HCT116 (cell line): ENCODE data around the gene BRSK2. TPM values are rescaled to one million over a fixed set of nuclear protein-coding genes. Genes with fewer than 3 reads are reported as not detected.
"Not testable (repeated sequence)": the region's sequence is repeated elsewhere in the genome, so short reads cannot be mapped to it uniquely, and the experiment has no call there.

ENCODE experiments used
- ATAC-seq: fragments of 200-7000 bp; cut with Tn5 transposase; 2 replicates; pipeline ENCODE4 v1.9.1; 2020; ENCODE audit warnings: mild to moderate bottlenecking, moderate library complexity
- BruUV-seq: library from RNA; stranded (reverse); fragments of 400-500 nt; replicated peaks from 2 replicates; lab custom pipeline; 2021; lab: Mats Ljungman, UMichigan
- CTCF ChIA-PET: fragments of 300-600 bp; sonication (Branson Sonifier 250); formaldehyde crosslinking; loops from one replicate; lab custom pipeline; 2021; ENCODE audit warnings: antibody characterized with exemption; lab: Charles Lee
- POLR2A ChIA-PET: fragments of 300-600, 350-600 bp; sonication (Branson Sonifier 250); formaldehyde crosslinking; loops from one replicate; lab custom pipeline; 2021; ENCODE audit warnings: antibody characterized with exemption; lab: Charles Lee
- RAD21 ChIA-PET, 2 experiments: fragments of 300-600 bp; sonication (Branson Sonifier 250); formaldehyde crosslinking; loops; one replicate each; lab custom pipeline; 2023; ENCODE audit warnings: low total read pairs in 2 of 2; ENCODE audit not compliant: uncharacterized antibody in 2 of 2, unreplicated experiment in 2 of 2, low non-redundant PET in 1 of 2; lab: Charles Lee
- DNase-seq: peaks from one replicate; pipeline ENCODE4 v3.0.0-alpha.2; 2010; ENCODE audit warnings: low read depth, low spot score
- H2AFZ ChIP-seq: fragments of 200-600 bp; shearing (Covaris generic), sonication (generic); 2 replicates; pipeline ENCODE4 v1.6.1; 2017; ENCODE audit warnings: low read depth, mixed run types, mixed read lengths, antibody characterized with exemption, low read length; ENCODE audit not compliant: poor library complexity, severe bottlenecking
- H3K27ac ChIP-seq: 2 replicates; pipeline ENCODE4 v1.5.1; 2012; ENCODE audit warnings: low read depth, low read length
- H3K27me3 ChIP-seq: fragments of 200-600 bp; sonication (generic); 2 replicates; pipeline ENCODE4 v1.6.1; 2016; ENCODE audit warnings: mixed run types, low read length, mixed read lengths; ENCODE audit not compliant: insufficient read depth
- H3K36me3 ChIP-seq, 2 experiments: fragments of 200-500 bp in 1 of 2; fragments of 200-600 bp in 1 of 2; sonication (Bioruptor generic) in 1 of 2; sonication (generic) in 1 of 2; 2 replicates each; pipeline versions ENCODE4 v1.5.1 to v1.6.1; 2014 to 2016; ENCODE audit warnings: low read length in 2 of 2, inconsistent platforms in 1 of 2, mixed read lengths in 1 of 2, mixed run types in 1 of 2; ENCODE audit not compliant: insufficient read depth in 2 of 2, control insufficient read depth in 1 of 2
- H3K4me1 ChIP-seq, 2 experiments: fragments of 200-600 bp in 1 of 2; sonication (generic) in 1 of 2; 2 replicates each; pipeline versions ENCODE4 v1.5.1 to v1.6.1; 2012 to 2017; ENCODE audit warnings: low read length in 2 of 2, inconsistent platforms in 1 of 2, mild to moderate bottlenecking in 1 of 2, mixed read lengths in 1 of 2, mixed run types in 1 of 2, moderate library complexity in 1 of 2; ENCODE audit not compliant: insufficient read depth in 2 of 2, control insufficient read depth in 1 of 2
- H3K4me2 ChIP-seq: fragments of 200-600 bp; sonication (generic); 2 replicates; pipeline ENCODE4 v1.6.1; 2017; ENCODE audit warnings: mixed run types, low read length, mixed read lengths
- H3K4me3 ChIP-seq, 2 experiments: fragments of 200-600 bp in 1 of 2; sonication (generic) in 1 of 2; replicated peaks in 1 of 2; 2 replicates each; pipeline ENCODE4 v1.5.1; 2011 to 2016; ENCODE audit warnings: low read length in 2 of 2, control low read depth in 1 of 2, low read depth in 1 of 2, mild to moderate bottlenecking in 1 of 2, mixed read lengths in 1 of 2, mixed run types in 1 of 2
- H3K79me2 ChIP-seq: fragments of 200-600 bp; sonication (generic); 2 replicates; pipeline ENCODE4 v1.6.1; 2017; ENCODE audit warnings: mild to moderate bottlenecking, mixed run types, low read length, moderate library complexity, mixed read lengths; ENCODE audit not compliant: insufficient read depth
- H3K9ac ChIP-seq: fragments of 200-600 bp; sonication (generic); 2 replicates; pipeline ENCODE4 v1.6.1; 2016; ENCODE audit warnings: low read length, mixed read lengths
- H3K9me2 ChIP-seq: fragments of 200-600 bp; sonication (generic), shearing (Covaris generic); 2 replicates; pipeline ENCODE4 v1.6.1; 2017; ENCODE audit warnings: mixed run types, mild to moderate bottlenecking, moderate library complexity; ENCODE audit not compliant: insufficient read depth
- H3K9me3 ChIP-seq, 2 experiments: fragments of 200-500 bp in 1 of 2; fragments of 200-600 bp in 1 of 2; sonication (Bioruptor generic) in 1 of 2; sonication (generic) in 1 of 2; 2 replicates each; pipeline ENCODE4 v1.6.1; 2014 to 2017; ENCODE audit warnings: low read length in 2 of 2, mixed read lengths in 2 of 2, inconsistent platforms in 1 of 2, low read depth in 1 of 2, mild to moderate bottlenecking in 1 of 2, mixed run types in 1 of 2, moderate library complexity in 1 of 2; ENCODE audit not compliant: control insufficient read depth in 1 of 2, insufficient read depth in 1 of 2
- H4K20me1 ChIP-seq: fragments of 200-600 bp; sonication (generic), shearing (Covaris generic); 2 replicates; pipeline ENCODE4 v1.6.1; 2017; ENCODE audit warnings: mixed run types, mild to moderate bottlenecking, moderate library complexity; ENCODE audit not compliant: insufficient read depth
- ATF3 ChIP-seq: IDR thresholded peaks from 2 replicates; pipeline ENCODE4 v1.6.1; 2012
- CEBPB ChIP-seq: IDR thresholded peaks from 2 replicates; pipeline ENCODE4 v1.6.1; 2012; ENCODE audit warnings: low read depth
- MAX ChIP-seq: IDR thresholded peaks from 2 replicates; pipeline ENCODE4 v1.6.1; 2012
- YY1 ChIP-seq: IDR thresholded peaks from 2 replicates; pipeline ENCODE4 v1.6.1; 2011; ENCODE audit warnings: low read length, low read depth, moderate library complexity, mild to moderate bottlenecking; ENCODE audit not compliant: insufficient replicate concordance; ENCODE audit errors: extremely low read depth
- ZBTB33 ChIP-seq: IDR thresholded peaks from 2 replicates; pipeline ENCODE4 v1.6.1; 2011; ENCODE audit warnings: mild to moderate bottlenecking, low read length, moderate library complexity; ENCODE audit not compliant: insufficient replicate concordance; ENCODE audit errors: extremely low read depth
- ZFX ChIP-seq: fragments of 450-650 bp; IDR thresholded peaks from 2 replicates; pipeline ENCODE4 v1.6.1; 2017
- intact Hi-C: fragments of 100-400 bp; cut with micrococcal nuclease; formaldehyde crosslinking; loops from 2 replicates; pipeline ENCODE4 v1.10.0; 2022
- total RNA-seq: library from RNA; stranded (reverse); gene quantifications from one replicate; pipeline ENCODE4 v1.2.1, GENCODE V29; 2021; ENCODE audit not compliant: unreplicated experiment

BRSK2 gene
- total RNA-seq, 1 experiment from 2014 or later, result 14.0 TPM

- POLR2A ChIA-PET, result no interaction called here
- Histone ChIP-seq H3K9ac (no peak overlapping the region), H3K4me2 (no peak overlapping the region), H3K4me1 (peaks cover 0 to 6% of the 10 kb centered on the region in 2 experiments; a peak in 1 of 4 replicates), H3K27ac (no peak overlapping the region), H4K20me1 (no peaks in the 10 kb centered on the region), H3K9me2 (no peaks in the 10 kb centered on the region), H2AFZ (no peak overlapping the region), H3K4me3 (no peak overlapping the region), H3K79me2 (no peaks in the 10 kb centered on the region), H3K27me3 (no peaks in the 10 kb centered on the region), H3K9me3 (no peaks in the 10 kb centered on the region), H3K36me3 (no peaks in the 10 kb centered on the region)
- RAD21 ChIA-PET, result no interaction called here
- TF ChIP-seq ZFX (no peak), ZBTB33 (no peak), MAX (no peak), ATF3 (no peak), YY1 (no peak), CEBPB (no peak)
- ATAC-seq (no peak), DNase-seq (no peak)
- CTCF ChIA-PET, result no interaction called here
- no TSS peak for BruUV-seq
- intact Hi-C loops, result no loop called here
Observed at GRCh38 chr11:1433977-1434640, 44.4 kb downstream of the BRSK2 start.

- H2AFZ ChIP-seq, H3K9me3 ChIP-seq, H3K79me2 ChIP-seq, ATAC-seq, H3K4me1 ChIP-seq, H3K4me3 ChIP-seq, H3K9me2 ChIP-seq, H3K36me3 ChIP-seq, RAD21 ChIA-PET, H3K27me3 ChIP-seq, H3K27ac ChIP-seq, DNase-seq, BruUV-seq, H3K9ac ChIP-seq, POLR2A ChIA-PET, intact Hi-C loops, H3K4me2 ChIP-seq, CTCF ChIA-PET, H4K20me1 ChIP-seq: not testable (repeated sequence)
Observed at GRCh38 chr11:1435479-1435819, 45.7 kb downstream of the BRSK2 start.
